Activated CD8-positive, alpha-beta memory T cell treated with anti-CD3 and anti-CD28 coated beads, Interleukin-2, amount 50 U/mL, for 4 hours (primary cell): ENCODE results near the gene ITGA4.

Source experiments
- DNase-seq: peaks from one replicate; pipeline ENCODE4 v3.0.0-alpha.2; 2020

ITGA4 gene

DNA sequence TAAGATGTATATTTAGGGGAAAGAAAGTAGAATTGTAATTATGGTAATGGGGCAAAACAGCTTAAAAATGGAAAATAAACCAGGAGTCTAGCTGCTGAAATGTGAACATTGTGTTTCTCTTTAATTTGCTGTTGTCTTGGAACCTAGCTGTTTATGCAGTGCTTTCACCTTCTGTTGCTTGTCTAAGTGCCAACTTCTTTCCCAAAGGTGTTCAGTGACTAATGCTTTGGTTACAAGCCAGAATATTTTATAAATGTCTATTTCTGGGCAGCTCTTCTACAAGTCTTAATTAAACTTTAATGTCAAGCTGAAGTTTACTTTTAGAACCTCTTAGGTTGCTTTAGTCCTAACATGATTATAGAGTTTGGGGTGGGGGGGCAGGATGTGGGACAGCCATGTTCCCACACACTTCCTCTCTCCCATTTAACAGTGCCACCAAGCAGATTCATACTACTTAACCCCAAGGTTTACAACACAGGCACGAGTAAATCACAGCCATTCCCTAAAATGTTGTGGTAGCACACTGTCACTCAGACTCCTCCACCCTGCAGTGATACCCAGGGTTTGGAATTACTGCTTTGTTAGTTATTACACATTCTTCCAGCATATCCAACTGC, 60.6 kb downstream of the ITGA4 start:
- no peak for DNase-seq

DNA sequence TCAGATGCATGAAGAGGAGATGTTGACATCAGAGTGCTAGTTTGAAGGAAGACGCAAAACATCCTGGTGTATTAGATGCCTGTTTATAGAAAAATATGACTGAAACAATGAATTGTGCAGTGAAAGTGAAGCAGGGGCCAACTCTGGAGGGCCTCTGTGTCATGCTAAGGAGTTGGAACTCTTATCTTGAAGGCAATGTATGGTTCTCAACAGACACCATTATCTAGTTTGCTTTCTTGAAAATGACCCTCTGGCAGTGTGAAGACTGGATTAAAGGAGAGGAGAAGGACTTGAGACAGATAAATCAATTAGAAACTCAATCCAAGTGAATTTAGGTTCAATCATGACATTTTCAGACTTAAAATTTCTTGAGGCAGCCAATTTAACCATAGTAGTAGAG, 63.1 kb downstream of the ITGA4 start:
- DNase-seq = no peak

DNA sequence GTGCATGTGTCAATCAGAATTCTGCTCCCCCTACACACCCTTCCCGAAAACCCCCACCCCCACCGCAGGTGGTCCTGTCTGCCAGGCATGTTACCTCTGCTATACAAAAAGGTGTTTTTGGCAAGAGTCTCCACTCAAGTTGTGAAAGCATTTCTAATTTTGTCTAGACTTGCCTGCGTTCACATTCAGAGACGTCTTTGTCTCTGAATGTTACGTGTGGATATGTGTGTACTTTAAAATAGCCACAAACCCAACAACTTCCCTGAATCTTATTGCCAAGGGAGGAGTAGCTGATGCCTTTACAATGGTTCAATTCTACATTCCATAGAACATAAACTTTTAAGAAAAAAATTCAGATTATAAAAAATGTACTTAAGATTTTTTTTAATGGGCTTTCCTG, 66.6 kb downstream of the ITGA4 start:
- no peak for DNase-seq

DNA sequence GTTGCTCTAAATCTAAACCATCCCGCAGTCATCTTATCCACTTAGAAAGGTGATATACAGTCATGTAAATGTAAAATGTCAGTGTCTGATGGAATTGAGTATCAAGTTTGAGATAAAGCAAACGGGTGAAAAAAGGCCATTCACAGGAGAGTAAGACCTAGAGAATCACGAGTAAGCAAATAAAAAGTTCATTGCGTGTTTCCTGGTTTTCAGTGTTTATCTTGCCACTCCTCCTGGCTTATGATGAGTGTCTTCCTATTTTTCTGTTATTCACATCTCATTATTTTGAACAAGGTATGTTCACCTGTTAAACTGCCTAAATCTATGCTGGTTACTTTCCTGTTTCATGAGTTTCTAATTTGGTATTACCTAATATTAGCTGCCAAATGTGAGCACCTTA, 68.8 kb downstream of the ITGA4 start:
- no peak for DNase-seq

DNA sequence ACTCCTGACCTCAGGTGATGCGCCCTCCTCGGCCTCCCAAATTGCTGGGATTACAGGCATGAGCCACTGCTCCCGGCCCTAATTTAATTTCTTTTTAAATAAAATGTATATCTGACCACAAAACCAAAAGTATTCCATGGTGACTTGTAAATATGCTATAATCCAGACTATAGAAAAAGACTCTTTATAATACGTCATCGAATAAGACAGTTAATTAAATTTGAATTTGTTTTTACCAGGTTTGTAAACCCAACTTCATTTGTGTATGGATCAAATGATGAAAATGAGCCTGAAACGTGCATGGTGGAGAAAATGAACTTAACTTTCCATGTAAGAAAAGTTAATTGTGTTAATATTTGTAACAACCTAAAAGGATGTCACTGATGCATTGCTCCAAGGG, 69.9 kb downstream of the ITGA4 start:
- DNase-seq = no peak

DNA sequence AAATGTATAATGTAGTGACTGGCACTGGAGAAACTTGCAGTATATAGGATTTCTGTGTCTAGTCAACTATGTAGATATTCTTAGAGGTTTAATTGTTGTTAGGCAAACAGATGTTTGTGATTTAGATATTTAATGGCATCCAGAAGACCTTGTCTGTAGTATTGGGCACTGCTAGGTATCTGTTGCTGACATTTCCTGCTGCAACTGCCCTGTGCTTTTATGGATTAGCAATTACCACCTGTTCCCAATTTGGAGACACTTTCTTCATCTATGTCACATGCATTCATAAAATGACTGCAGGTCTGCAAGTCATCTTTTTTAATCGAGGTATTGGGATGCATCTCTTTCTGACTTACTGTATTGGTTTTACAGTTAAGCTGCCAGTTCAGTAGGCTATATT, 71.3 kb downstream of the ITGA4 start:
- no peak for DNase-seq

DNA sequence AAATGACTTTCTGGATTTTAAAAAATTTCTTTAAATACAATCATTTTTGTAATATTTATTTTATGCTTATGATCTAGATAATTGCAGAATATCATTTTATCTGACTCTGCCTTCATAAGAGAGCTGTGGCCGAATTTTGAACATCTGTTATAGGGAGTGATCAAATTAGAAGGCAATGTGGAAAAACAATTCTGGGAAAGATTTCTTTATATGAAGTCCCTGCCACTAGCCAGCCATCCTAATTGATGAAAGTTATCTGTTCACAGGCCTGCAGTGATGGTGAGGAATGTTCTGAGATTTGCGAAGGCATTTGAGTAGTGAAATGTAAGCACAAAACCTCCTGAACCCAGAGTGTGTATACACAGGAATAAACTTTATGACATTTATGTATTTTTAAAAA, 79.5 kb downstream of the ITGA4 start:
- no peak for DNase-seq

DNA sequence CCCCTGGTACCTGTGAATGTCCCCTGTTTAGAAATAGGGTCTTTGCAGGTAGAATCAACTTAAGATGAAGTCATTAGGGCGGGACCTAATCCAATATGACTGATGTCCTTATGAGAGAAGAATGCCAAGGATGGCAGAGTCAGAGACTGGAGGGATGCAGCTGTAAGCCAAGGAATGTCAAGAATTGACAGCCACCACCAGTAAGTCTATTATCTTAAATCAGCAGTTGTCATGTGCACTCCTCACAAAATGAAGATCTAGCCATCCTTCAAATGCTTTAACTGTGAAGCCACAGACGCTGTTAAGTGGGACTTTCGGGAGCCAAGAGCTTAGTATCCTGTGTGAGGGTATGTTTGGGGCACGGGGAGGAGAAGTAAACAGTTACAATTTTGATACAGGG, 83.2 kb downstream of the ITGA4 start:
- DNase-seq = no peak

DNA sequence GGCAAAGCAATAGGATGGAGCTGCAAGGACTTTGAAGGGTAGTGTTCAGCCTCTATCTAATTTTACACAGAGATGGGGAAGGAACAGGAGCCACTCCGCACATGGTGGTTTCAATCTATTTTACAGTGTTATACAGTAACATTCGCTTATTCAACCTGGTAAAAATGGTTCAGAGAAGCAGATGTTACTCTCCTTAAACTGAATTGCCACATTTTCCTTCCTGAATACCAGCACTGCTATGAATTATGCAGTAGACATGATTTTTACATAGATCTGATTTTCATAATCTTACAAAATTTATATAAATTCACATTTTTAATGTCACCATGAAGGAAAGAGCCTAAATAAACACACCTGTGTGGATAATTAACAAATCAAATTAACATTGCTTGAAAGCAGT, 85.0 kb downstream of the ITGA4 start:
- no peak for DNase-seq

DNA sequence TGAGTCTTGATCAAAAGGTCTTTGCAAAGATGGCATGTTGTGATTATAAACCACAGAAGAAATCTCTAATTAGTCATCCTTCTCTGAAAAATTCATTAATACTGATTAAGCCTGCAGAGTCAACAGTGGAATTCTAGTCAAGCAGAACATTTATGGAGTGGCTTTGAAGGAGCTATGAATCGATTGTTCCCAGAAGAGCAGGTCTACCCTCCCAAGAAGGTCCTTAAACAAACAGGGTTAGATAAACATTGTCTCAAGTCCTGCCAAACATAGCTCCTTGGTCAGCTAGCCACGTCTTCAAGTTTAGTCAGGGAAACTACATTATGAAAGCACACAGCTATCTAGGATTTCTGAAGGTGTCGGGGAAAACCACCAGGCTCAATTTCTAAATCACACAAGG, 88.9 kb downstream of the ITGA4 start:
- DNase-seq = no peak

DNA sequence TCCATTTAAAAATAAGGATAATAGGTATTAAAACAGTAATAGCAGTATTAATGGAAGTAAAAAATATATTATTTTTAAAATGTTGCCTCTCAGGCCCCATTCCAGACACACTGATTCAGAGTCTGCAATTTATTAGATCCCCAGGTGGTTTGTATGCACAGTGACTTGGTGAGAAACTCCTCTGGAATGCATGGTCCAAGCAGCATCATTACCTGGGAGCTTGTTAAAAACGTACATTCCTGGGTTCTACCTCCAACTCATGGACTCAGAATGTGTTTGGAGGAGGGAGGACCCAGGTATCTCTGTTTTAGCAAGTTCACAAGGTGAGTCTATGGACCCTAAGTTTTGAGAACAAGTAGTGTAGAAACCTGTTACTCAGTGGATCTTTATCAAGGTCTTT, 95.6 kb downstream of the ITGA4 start:
- no peak for DNase-seq

DNA sequence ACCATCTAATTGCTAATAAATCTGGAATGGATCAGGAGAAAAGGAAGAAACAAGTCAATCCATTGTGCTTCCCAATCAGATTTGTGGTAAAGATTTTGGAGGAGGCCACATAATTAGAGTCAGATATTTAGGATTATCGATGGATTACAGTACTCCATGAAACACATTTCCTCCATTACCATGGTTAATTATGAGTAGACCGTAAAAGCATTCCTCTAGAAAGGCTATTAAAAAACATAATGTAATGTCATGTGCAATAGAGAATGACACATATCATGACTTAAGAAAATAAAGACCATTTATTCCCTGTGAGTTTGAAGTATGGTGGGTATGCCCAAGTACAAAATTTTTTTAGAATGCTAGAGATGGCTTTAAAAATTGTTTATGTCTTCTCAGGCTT, 96.1 kb downstream of the ITGA4 start:
- no peak for DNase-seq

DNA sequence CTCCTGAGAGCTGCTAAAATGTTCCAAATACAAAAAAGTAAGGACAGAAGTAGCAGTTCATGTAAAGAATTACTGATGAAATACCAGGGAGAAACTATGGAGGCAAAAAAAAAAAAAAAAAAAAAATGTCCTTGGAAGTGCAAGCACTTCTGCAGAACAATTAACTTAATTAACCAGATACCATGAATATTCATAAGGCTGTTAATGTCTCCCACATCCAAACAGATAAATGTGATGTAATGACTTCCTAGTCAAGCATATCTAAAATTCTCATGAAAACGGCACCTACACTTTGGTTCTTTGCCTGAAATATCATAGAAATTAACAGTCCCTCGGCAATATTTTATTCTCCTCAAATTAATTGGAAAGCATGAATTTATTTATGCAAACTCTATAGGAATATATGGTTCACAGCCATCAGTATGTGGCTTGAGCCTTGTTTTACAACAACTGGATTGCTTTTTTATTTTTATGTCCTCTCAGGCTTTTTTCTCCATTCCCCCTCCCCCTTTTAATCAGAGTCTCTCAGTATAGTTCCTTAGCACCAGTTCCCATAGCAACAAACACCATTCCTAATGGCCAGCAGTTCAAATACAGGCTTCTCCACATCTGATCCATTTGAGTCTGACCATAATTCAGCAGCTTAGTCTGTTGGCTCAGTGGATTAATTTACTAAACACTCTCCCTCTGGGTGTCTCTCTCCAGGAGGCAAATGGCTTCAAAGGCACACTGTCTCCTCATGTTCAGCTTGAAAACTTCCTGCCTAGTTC, 97.1 kb downstream of the ITGA4 start:
- no peak for DNase-seq

DNA sequence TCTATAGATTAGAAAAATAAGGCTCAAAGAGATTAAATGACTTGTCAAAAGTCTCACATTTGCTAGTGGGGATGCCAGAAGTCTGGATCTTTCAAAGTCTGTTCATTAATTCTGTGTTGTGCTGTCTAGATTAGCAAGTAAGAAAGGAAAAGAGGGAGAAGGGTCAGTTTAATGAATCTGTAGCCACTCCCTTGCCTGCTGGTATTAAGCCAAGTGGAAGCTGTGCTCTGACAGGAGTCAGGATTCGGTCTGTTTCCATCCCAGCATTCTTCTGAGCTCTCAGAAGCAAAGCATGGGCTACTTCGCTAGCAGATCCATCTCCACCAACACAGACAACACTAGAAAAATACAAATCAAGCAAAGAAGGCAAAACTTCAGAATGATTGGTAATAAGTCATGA, 101.2 kb downstream of the ITGA4 start:
- DNase-seq = no peak

DNA sequence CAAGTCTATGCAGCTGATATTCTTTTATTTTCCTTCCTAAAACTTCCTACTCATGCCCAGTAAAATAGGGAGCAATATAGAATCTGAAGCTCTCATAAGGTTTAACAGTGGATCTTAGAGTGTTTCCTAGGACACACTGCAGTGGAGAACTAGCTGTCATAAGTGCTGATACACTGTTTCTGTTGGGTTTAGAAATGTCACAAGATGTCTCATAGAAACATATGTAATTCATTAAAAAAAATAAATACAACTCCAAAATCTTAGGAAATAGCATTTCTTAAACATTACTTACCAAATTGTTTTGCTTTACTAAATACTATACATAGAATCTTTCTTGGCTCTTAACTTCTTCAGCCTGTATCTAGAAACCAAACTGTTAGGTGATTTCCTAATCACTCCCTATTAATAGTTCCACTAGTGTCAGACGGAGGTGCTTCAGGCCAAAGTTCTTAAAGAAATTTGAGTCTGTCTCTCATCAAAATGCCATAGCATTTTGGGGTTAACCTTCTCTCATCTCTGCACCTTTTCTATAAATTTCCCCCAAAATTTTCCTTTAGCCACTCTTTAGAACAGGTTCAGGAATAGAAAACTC, 106.0 kb downstream of the ITGA4 start:
- DNase-seq = no peak

DNA sequence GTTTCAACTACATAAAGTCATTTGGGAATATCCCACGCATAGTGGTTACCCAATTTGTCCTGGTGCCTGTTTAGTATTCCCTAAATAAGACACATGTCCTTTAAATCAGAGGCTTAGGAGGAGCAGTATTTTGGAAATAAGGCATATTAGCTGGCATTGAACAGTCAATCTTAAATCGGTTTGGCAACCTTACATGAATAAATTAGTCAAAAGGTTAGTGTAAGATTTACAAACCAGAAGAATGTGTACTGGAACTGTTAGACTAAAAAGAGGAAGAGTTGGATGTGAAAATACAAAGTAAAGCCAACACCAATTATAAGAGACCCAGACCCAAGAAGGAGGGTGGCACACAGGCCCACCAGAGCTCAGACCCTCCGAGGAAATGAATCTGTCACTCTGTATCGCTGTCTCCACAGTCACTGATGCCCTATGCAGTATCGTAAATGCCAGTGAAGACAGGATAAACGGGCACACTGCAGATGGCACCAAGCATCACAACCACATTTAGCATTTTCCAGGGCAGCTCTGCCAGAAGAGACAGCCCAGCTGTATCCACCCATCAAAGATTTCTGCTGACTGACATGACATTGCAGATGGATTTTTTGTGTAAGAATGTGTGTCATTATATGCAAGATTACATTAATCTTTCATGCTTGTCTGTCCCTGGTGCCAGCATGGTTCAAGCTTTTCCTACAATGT, 109.3 kb downstream of the ITGA4 start:
- no peak for DNase-seq

DNA sequence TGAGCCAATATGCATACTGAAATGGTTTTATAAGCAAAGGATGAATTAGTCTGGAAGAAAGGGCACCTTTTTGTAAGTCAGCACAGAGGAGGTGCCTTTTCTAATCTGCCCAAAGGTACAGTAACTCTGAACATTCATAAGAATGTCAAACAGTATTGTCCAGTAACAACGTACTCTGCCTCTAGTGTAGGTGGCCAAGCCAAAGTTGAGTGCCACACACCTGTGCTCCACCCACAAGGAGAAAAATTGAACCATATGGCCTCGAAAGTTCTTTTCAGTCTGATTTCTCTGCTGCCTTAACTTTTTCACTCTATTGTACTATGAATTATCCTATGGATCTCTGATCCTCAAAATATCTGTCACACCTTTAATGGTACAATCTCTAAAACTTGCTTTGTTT, 112.9 kb downstream of the ITGA4 start:
- DNase-seq = no peak

DNA sequence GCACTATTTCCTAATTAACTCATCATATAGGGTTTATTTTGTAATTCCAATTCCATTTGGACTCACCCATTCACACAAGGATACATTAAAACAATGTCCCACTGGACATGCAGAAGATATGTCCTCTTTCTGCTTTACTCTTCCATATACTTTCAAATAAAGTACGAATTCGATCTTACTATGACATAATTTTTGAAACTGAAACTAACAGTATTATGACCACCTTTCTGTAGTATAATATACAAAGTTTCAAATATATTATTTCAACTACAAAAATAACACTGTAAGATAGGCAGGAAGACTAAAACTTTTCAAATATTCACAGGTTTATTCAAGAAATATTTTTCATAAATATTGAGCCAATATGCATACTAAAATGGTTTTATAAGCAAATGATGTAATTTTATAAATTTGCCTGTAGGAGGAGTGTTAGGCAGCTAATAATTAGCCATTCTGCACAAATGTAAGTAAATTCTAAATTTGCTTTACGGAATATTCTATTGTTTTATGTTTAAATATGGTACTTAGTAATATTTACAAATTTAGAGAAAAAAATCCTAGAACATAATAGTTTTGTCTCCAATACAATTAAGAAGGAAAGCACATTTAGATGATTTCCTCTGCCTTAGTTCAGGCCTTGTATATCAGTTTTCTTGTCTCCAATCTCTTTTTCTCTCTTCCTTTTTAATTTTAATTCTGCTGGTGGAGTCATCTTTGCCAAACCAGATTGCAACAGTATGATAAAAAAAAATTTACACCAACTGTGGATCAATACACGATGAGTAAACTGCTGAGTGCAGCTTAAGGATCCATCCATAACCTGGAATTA, 113.9 kb downstream of the ITGA4 start:
- DNase-seq = no peak

DNA sequence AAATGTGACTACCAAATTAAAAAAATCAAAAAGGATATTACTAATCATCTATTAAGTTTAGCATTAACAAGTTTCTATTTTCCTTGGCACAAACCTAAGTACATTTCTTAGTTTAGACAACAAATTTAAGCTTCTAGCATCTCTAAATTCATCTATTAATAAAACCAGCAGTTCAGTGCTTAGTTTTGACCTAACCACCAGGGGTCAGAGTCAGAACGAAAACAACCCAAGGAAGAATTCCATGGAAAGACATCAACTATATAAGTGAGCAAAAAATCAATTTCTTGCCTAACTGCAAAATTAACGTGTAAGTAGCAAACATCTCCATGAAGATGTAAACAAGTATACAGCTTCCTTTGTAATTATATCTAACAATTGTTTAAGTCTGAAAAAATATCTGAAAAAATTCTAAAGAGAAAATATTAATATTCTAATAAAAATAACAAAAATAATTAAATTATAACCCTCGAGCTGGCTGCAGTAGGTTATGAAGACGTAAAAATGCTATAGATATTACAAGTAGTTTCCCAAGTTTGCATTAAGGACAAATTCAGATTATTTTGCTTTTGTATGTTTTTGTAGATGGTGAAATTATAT, 116.1 kb downstream of the ITGA4 start:
- no peak for DNase-seq

DNA sequence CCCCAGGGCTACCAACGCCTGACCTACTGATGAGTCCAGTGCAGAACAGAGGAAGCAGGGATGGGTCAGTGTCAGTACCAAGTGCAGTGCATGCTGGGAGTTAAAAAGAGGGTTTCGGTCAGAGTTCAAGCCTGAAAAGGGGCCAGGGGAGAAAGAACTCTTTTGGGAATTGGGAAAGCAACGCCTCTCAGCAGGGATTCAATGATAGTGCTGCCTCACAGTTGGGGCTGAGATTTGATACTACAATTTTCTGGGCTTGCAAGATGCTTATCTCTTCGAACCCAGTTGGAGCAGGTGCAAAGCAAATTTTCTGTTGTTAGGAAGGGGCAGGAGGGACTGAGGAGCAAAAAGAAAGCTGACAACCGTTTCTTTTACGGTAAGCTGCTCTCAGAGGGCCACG, 117.1 kb downstream of the ITGA4 start:
- DNase-seq = no peak

DNA sequence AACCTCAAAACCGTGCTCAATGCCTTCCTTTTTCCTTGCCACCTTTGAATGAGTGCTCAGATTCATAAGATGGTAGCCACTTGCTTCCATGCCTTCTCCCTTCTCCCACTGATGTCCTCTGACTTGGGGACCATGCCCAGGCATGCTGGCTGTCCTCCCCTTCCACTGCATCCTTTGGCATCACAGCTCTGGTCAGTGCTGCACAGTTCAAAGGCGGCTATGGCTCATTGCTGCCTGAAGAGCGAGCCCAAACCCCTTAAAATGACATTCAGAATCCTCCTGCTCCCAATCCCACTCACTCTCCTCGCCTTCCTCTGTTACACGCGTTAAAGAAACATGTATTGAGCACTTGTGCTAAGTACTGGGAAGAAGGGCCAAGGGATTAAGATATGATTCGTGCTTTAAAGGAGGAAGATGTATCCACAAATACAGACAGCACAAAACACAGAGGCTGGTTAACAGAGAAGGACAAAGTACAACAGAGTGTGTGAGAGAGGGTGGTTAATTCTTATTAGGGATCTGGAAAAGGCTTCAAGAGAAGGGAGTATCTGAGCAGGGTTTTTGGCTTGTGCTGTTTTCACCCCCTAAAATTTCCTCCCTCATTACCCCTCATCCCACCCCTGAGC, 118.0 kb downstream of the ITGA4 start:
- DNase-seq = no peak

DNA sequence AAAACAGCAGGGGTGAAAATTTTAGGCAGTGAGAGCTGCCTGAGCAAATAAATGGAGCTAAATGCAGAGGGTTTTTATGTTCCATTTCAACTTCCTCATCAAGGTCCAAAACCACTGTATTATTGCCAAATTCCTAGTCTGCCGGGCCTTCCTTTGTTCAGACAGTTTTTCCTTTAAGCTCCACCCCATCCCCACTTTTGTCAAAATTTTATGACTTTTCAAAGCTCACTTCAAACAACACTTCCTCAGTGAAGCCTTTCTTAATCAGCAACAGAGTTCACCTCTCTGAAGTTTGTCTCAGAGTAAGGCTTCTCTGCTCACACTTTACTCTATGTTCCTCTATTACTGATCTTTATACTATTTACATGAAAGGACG, 118.5 kb downstream of the ITGA4 start:
- DNase-seq = no peak
